K562 (cell line): Measurements from ENCODE around the gene DAAM1. TPM values are rescaled to one million over a fixed set of nuclear protein-coding genes. Genes with fewer than 3 reads are reported as not detected.
A peak's percentile ranks its signal among the peaks of the same experiment; 100 is the strongest.

Experiments used
- ATAC-seq: fragments of 200-7000 bp; cut with Tn5 transposase; 3 replicates; pipeline ENCODE4 v1.9.1; 2020; ENCODE audit warnings: moderate library complexity
- BruUV-seq: library from RNA; stranded (reverse); fragments of 400-500 nt; replicated peaks from 2 replicates; lab custom pipeline; 2021; lab: Mats Ljungman, UMichigan
- CTCF ChIA-PET: fragments of 300-600 bp; formaldehyde crosslinking; extraction: SDS; loops from one replicate; lab custom pipeline; 2021; ENCODE audit warnings: low intra/inter-chr PET ratio; lab: Yijun Ruan, JAX
- POLR2A ChIA-PET: fragments of 300-600, 350-650 bp; sonication (Branson Sonifier 250); formaldehyde crosslinking; extraction: SDS; loops from one replicate; lab custom pipeline; 2021; ENCODE audit warnings: antibody characterized with exemption, inconsistent platforms; lab: Yijun Ruan, JAX
- DNase-seq, 4 experiments: peaks; one replicate each; pipeline versions ENCODE4 v3.0.0 to v3.0.0-alpha.2; 2011 to 2018; ENCODE audit warnings: low spot score in 3 of 4, mixed read lengths in 3 of 4; ENCODE audit errors: extremely low read depth in 1 of 4
- FAIRE-seq: peaks from 2 replicates; lab custom pipeline; 2011; peaks lifted over from hg19 to GRCh38; lab: Jason Lieb, UNC
- H2AFZ ChIP-seq: 2 replicates; pipeline ENCODE4 v1.6.0; 2011; ENCODE audit warnings: low read depth, low read length, control low read depth, inconsistent platforms
- H3K27ac ChIP-seq: fragments of 200-600 bp; 3 replicates; pipeline ENCODE4 v1.8.0; 2011; ENCODE audit warnings: low read depth, mild to moderate bottlenecking, control low read depth, inconsistent platforms, low read length, moderate library complexity, mixed read lengths; ENCODE audit errors: extremely low read depth
- H3K27me3 ChIP-seq, 2 experiments: fragments of 300-600 bp in 1 of 2; 2 replicates in 1 of 2; 3 replicates in 1 of 2; pipeline versions ENCODE4 v1.6.0 to v1.8.0; 2011; ENCODE audit warnings: inconsistent platforms in 2 of 2, low read length in 2 of 2, mild to moderate bottlenecking in 1 of 2, mixed read lengths in 1 of 2, moderate library complexity in 1 of 2; ENCODE audit not compliant: control insufficient read depth in 2 of 2, insufficient read depth in 2 of 2
- H3K36me3 ChIP-seq: fragments of 300-600 bp; 3 replicates; pipeline ENCODE4 v1.8.0; 2011; ENCODE audit warnings: mild to moderate bottlenecking, low read length, inconsistent platforms; ENCODE audit not compliant: control insufficient read depth, insufficient read depth
- H3K4me1 ChIP-seq, 2 experiments: fragments of 200-600 bp in 1 of 2; replicated peaks in 1 of 2; 2 replicates in 1 of 2; 3 replicates in 1 of 2; pipeline versions ENCODE4 v1.5.1 to v1.8.0; 2011; ENCODE audit warnings: inconsistent platforms in 2 of 2, low read length in 2 of 2, mild to moderate bottlenecking in 1 of 2, mixed read lengths in 1 of 2, moderate library complexity in 1 of 2; ENCODE audit not compliant: control insufficient read depth in 2 of 2, insufficient read depth in 2 of 2
- H3K4me2 ChIP-seq: 2 replicates; pipeline ENCODE4 v1.6.1; 2011; ENCODE audit warnings: low read length, control low read depth, inconsistent platforms, mixed read lengths; ENCODE audit not compliant: insufficient read depth
- H3K4me3 ChIP-seq: fragments of 200-600 bp; sonication (generic), shearing (Covaris generic); 2 replicates; pipeline ENCODE4 v1.5.1; 2016; ENCODE audit warnings: control low read depth, inconsistent platforms
- H3K79me2 ChIP-seq: fragments of 200-600 bp; 3 replicates; pipeline ENCODE4 v1.8.0; 2011; ENCODE audit warnings: low read length, inconsistent platforms; ENCODE audit not compliant: control insufficient read depth, insufficient read depth
- H3K9ac ChIP-seq, 2 experiments: 2 replicates each; pipeline versions ENCODE4 v1.6.0 to v1.6.1; 2011; ENCODE audit warnings: low read depth in 2 of 2, low read length in 2 of 2, control low read depth in 1 of 2, inconsistent platforms in 1 of 2, mild to moderate bottlenecking in 1 of 2, mixed read lengths in 1 of 2; ENCODE audit not compliant: insufficient read depth in 1 of 2
- H3K9me1 ChIP-seq: one replicate; pipeline ENCODE4 v1.6.0; 2011; ENCODE audit warnings: inconsistent platforms, mild to moderate bottlenecking, low read length, moderate library complexity; ENCODE audit not compliant: control insufficient read depth, insufficient read depth
- H3K9me3 ChIP-seq: replicated peaks from 2 replicates; pipeline ENCODE4 v1.5.1; 2011; ENCODE audit warnings: low read depth, low read length, inconsistent platforms; ENCODE audit not compliant: control insufficient read depth, insufficient read depth
- H4K20me1 ChIP-seq: replicated peaks from 2 replicates; pipeline ENCODE4 v1.6.1; 2011; ENCODE audit warnings: low read length, inconsistent platforms, mixed read lengths; ENCODE audit not compliant: control insufficient read depth, insufficient read depth
- ATF3 ChIP-seq, 2 experiments: fragments of 450-650 bp in 1 of 2; sonication (generic) in 1 of 2; formaldehyde crosslinking in 1 of 2; IDR thresholded peaks in 1 of 2; conservative IDR thresholded peaks in 1 of 2; 2 replicates each; pipeline versions ENCODE4 v1.6.1 to v1.8.1; 2016 to 2023; ENCODE audit warnings: mild to moderate bottlenecking in 2 of 2, moderate library complexity in 2 of 2, inconsistent platforms in 1 of 2, missing genetic modification reagents in 1 of 2
- CEBPG ChIP-seq, 3 experiments: fragments of 200-800 bp in 1 of 3; sonication (Bioruptor generic) in 1 of 3; sonication (generic) in 1 of 3; formaldehyde crosslinking in 1 of 3; IDR thresholded peaks in 2 of 3; conservative IDR thresholded peaks in 1 of 3; 2 replicates each; pipeline versions ENCODE4 v1.6.1 to v1.8.0; 2016 to 2022; ENCODE audit warnings: missing compliant biosample characterization in 2 of 3, missing genetic modification characterization in 2 of 3, mild to moderate bottlenecking in 1 of 3, missing genetic modification reagents in 1 of 3
- ZNF717 ChIP-seq: fragments of 250-450 bp; sonication (Bioruptor Pico); IDR thresholded peaks from 2 replicates; pipeline ENCODE4 v1.5.0; 2021
- ZNF75A ChIP-seq: fragments of 450-650 bp; formaldehyde crosslinking; IDR thresholded peaks from 2 replicates; pipeline ENCODE4 v1.4.0; 2020; ENCODE audit warnings: mild to moderate bottlenecking
- WGBS: fragments of 100-300 bp; shearing (Covaris generic); methylation state at CpG from one replicate; pipeline ENCODE4 v1.1.6; 2016; ENCODE audit warnings: low coverage, mixed read lengths; ENCODE audit not compliant: insufficient coverage; ENCODE audit errors: missing lambda C conversion rate; 5-methylcytosine and 5-hydroxymethylcytosine counted together
- in situ Hi-C: fragments of 300-500 bp; cut with MboI; formaldehyde crosslinking; loops from 4 replicates; pipeline ENCODE4 v1.15.0; 2018; ENCODE audit warnings: inconsistent platforms, mixed read lengths
- intact Hi-C: fragments of 100-400 bp; cut with micrococcal nuclease; formaldehyde crosslinking; loops from 2 replicates; pipeline ENCODE4 v1.14.2; 2022
- polyA plus RNA-seq, 8 experiments: library from polyadenylated mRNA; depleted of rRNA in 4 of 8; stranded (reverse) in 5 of 8; unstranded in 3 of 8; fragments of >200 nt; fragmentation: Nextera tagmentation in 2 of 8; fragmentation: Illumina TruSeq in 1 of 8; extraction: Ambion mirVana in 2 of 8; extraction: Trizol in 1 of 8; gene quantifications; 2 replicates each; pipeline versions ENCODE4 v1.2.1 to v1.2.3, GENCODE V29; 2011 to 2014; ENCODE audit warnings: inconsistent platforms in 1 of 8, missing spikeins in 1 of 8
- total RNA-seq, 7 experiments: library from RNA; depleted of rRNA in 6 of 7; stranded (reverse); fragments of >200 nt in 6 of 7; fragmentation: Illumina TruSeq in 2 of 7; extraction: Trizol in 2 of 7; gene quantifications; 2 replicates each; pipeline versions ENCODE4 v1.2.1 to v1.2.3, GENCODE V29; 2011 to 2021; ENCODE audit warnings: low replicate concordance in 1 of 7

Gene DAAM1
- total and polyA plus RNA-seq, 9 of the 15 experiments (the other 6 are each of a cell fraction or from before 2014, with no cell fraction given), result 3.6 to 11.6 (median 6.7) TPM

GRCh38 chr14:59282378-59282765 is 93.9 kb downstream of the DAAM1 start:
- H2AFZ ChIP-seq, result no peak overlapping the region
- no peaks in the 10 kb centered on the region; a peak in 1 of 5 replicates for H3K4me1 ChIP-seq
- intact Hi-C loops, result no loop called here
- no peaks in the 10 kb centered on the region for H4K20me1 ChIP-seq
- TF ChIP-seq ZNF75A (CRISPR knock-in tag) (no peak), ATF3 (IDR thresholded peaks at IDR 0.05) (peak; percentile 20; the same call in 1 of the 2 replicates), ATF3 (CRISPR knock-in tag; conservative IDR thresholded peaks at IDR 0.05) (no peak)
- TF ChIP-seq, all 486 proteins: peak for 1
- WGBS, result 35% methylated on average over 3 of the region's 3 CpGs
- Histone ChIP-seq H3K36me3 (no peaks in the 10 kb centered on the region), H3K27ac (no peak overlapping the region), H3K9ac (no peak overlapping the region), H3K4me2 (no peak overlapping the region), H3K9me3 (no peaks in the 10 kb centered on the region; the same call in 1 of the 2 replicates), H3K4me3 (no peak overlapping the region), H3K9me1 (no peaks in the 10 kb centered on the region), H3K79me2 (no peaks in the 10 kb centered on the region), H3K27me3 (no peaks in the 10 kb centered on the region)
- no peak for ATAC-seq
- BruUV-seq, result no TSS peak
- DNase-seq, result no peak
- ChIA-PET CTCF (no interaction called here), POLR2A (interaction anchor here (0.6 to 1.0 kb wide), 2 partner anchors 47 to 1484 kb away, joined by 3 read pairs; no protein-coding TSS in a partner anchor)
- FAIRE-seq, result no peak
- in situ Hi-C loops, result no loop called here

- Histone ChIP-seq H3K27ac (no peak overlapping the region), H3K9me1 (no peaks in the 10 kb centered on the region), H3K4me3 (no peak overlapping the region), H3K79me2 (no peaks in the 10 kb centered on the region), H3K4me1 (no peaks in the 10 kb centered on the region), H2AFZ (no peak overlapping the region), H3K9me3 (no peaks in the 10 kb centered on the region; the same call in 1 of the 2 replicates), H3K36me3 (no peaks in the 10 kb centered on the region), H3K4me2 (no peak overlapping the region), H4K20me1 (no peaks in the 10 kb centered on the region), H3K27me3 (no peaks in the 10 kb centered on the region), H3K9ac (no peak overlapping the region)
- no peak for ATAC-seq
- TF ChIP-seq ZNF717 (CRISPR knock-in tag) (no peak), CEBPG (CRISPR knock-in tag; IDR thresholded peaks at IDR 0.05) (no peak), CEBPG (tag; conservative IDR thresholded peaks at IDR 0.05 in 1 of 2, IDR thresholded peaks at IDR 0.05 in 1 of 2) (peak in 1 of 2 experiments; percentile 33; a peak in 1 of 4 replicates)
- intact Hi-C loops, result no loop called here
- in situ Hi-C loops, result no loop called here
- no peak for DNase-seq
- POLR2A ChIA-PET, result no interaction called here
- no TSS peak for BruUV-seq
- CTCF ChIA-PET, result no interaction called here
- FAIRE-seq, result no peak
Observed at GRCh38 chr14:59283361-59283760, 94.9 kb downstream of the DAAM1 start.
